Liver (tissue), 3 donors: ENCODE measurements around the gene CIC.

Experiments
- EGR1 ChIP-seq, 2 donors: IDR thresholded peaks; 2 replicates each; pipeline ENCODE4 v1.6.1; 2016 to 2018; ENCODE audit warnings: antibody characterized with exemption in 2 of 2, low read depth in 2 of 2
- GABPA ChIP-seq, 2 donors: IDR thresholded peaks in 1 of 2; conservative IDR thresholded peaks in 1 of 2; 2 replicates each; pipeline ENCODE4 v1.6.1; 2016; ENCODE audit warnings: antibody characterized with exemption in 2 of 2, mild to moderate bottlenecking in 1 of 2, moderate library complexity in 1 of 2
- NR2F2 ChIP-seq: IDR thresholded peaks from 2 replicates; pipeline ENCODE4 v1.6.1; 2016; ENCODE audit warnings: antibody characterized with exemption
- RAD21 ChIP-seq, 2 donors: IDR thresholded peaks; 2 replicates each; pipeline ENCODE4 v1.6.1; 2016; ENCODE audit warnings: antibody characterized with exemption in 2 of 2, mild to moderate bottlenecking in 2 of 2
- TAF1 ChIP-seq: conservative IDR thresholded peaks from 2 replicates; pipeline ENCODE4 v1.6.1; 2016; ENCODE audit warnings: antibody characterized with exemption, mild to moderate bottlenecking
- YY1 ChIP-seq: IDR thresholded peaks from 2 replicates; pipeline ENCODE4 v1.6.1; 2016; ENCODE audit warnings: antibody characterized with exemption, mild to moderate bottlenecking
- TF ChIP-seq, protein P1 (sequence below): fragments of 150-350 bp; IDR thresholded peaks from 2 replicates; pipeline ENCODE4 v1.5.1; 2017; ENCODE audit warnings: improper control_type of control experiment, low read depth, low read length; ENCODE audit not compliant: missing input control
- TF ChIP-seq, protein P2 (sequence below): IDR thresholded peaks from 2 replicates; pipeline ENCODE4 v1.6.1; 2016; ENCODE audit warnings: antibody characterized with exemption
- TF ChIP-seq, protein P3 (sequence below): IDR thresholded peaks from 2 replicates; pipeline ENCODE4 v1.6.1; 2016; ENCODE audit warnings: antibody characterized with exemption, mild to moderate bottlenecking
- TF ChIP-seq, protein P4 (sequence below): IDR thresholded peaks from 2 replicates; pipeline ENCODE4 v1.6.1; 2016; ENCODE audit warnings: antibody characterized with exemption
- TF ChIP-seq, protein P5 (sequence below): IDR thresholded peaks from 2 replicates; pipeline ENCODE4 v1.6.1; 2016; ENCODE audit warnings: antibody characterized with exemption
- donor health status: healthy.
- donor health status: healthy.

DNA sequence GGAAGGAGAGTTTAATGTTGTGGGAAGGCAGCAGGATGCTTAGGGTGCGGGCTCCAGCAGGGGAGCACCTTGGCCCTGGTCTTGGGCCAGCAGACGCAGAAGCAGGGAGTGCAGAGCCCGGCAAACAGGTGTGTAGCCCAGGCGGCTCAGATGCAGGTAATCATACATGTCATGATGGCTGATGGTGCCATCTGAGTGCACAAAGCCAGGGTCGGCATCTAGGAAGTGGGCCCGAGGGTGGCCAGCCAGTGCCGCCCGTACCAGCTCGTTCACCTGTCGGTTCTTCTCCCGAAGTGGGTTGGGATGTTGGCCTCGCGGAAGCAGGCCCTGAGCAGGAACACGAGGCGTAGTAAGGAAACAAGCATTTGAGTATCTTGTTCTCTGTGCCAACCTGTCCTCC is 28.0 kb downstream of the CIC start:
- TF ChIP-seq, protein P1, sequence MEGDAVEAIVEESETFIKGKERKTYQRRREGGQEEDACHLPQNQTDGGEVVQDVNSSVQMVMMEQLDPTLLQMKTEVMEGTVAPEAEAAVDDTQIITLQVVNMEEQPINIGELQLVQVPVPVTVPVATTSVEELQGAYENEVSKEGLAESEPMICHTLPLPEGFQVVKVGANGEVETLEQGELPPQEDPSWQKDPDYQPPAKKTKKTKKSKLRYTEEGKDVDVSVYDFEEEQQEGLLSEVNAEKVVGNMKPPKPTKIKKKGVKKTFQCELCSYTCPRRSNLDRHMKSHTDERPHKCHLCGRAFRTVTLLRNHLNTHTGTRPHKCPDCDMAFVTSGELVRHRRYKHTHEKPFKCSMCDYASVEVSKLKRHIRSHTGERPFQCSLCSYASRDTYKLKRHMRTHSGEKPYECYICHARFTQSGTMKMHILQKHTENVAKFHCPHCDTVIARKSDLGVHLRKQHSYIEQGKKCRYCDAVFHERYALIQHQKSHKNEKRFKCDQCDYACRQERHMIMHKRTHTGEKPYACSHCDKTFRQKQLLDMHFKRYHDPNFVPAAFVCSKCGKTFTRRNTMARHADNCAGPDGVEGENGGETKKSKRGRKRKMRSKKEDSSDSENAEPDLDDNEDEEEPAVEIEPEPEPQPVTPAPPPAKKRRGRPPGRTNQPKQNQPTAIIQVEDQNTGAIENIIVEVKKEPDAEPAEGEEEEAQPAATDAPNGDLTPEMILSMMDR: no peak
- TF ChIP-seq YY1: no peak
- TF ChIP-seq RAD21 (IDR thresholded peaks at IDR 0.05): no peak
- TF ChIP-seq, protein P2, sequence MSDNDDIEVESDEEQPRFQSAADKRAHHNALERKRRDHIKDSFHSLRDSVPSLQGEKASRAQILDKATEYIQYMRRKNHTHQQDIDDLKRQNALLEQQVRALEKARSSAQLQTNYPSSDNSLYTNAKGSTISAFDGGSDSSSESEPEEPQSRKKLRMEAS: no peak
- no peak for TF ChIP-seq TAF1
- TF ChIP-seq, protein P3, sequence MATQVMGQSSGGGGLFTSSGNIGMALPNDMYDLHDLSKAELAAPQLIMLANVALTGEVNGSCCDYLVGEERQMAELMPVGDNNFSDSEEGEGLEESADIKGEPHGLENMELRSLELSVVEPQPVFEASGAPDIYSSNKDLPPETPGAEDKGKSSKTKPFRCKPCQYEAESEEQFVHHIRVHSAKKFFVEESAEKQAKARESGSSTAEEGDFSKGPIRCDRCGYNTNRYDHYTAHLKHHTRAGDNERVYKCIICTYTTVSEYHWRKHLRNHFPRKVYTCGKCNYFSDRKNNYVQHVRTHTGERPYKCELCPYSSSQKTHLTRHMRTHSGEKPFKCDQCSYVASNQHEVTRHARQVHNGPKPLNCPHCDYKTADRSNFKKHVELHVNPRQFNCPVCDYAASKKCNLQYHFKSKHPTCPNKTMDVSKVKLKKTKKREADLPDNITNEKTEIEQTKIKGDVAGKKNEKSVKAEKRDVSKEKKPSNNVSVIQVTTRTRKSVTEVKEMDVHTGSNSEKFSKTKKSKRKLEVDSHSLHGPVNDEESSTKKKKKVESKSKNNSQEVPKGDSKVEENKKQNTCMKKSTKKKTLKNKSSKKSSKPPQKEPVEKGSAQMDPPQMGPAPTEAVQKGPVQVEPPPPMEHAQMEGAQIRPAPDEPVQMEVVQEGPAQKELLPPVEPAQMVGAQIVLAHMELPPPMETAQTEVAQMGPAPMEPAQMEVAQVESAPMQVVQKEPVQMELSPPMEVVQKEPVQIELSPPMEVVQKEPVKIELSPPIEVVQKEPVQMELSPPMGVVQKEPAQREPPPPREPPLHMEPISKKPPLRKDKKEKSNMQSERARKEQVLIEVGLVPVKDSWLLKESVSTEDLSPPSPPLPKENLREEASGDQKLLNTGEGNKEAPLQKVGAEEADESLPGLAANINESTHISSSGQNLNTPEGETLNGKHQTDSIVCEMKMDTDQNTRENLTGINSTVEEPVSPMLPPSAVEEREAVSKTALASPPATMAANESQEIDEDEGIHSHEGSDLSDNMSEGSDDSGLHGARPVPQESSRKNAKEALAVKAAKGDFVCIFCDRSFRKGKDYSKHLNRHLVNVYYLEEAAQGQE: no peak
- TF ChIP-seq EGR1 (IDR thresholded peaks at IDR 0.05; ENCODE audit: low read depth in 2 of 2): no peak
- no peak for TF ChIP-seq NR2F2
- TF ChIP-seq GABPA (IDR thresholded peaks at IDR 0.05 in 1 of 2, conservative IDR thresholded peaks at IDR 0.05 in 1 of 2): no peak
- TF ChIP-seq, protein P4, sequence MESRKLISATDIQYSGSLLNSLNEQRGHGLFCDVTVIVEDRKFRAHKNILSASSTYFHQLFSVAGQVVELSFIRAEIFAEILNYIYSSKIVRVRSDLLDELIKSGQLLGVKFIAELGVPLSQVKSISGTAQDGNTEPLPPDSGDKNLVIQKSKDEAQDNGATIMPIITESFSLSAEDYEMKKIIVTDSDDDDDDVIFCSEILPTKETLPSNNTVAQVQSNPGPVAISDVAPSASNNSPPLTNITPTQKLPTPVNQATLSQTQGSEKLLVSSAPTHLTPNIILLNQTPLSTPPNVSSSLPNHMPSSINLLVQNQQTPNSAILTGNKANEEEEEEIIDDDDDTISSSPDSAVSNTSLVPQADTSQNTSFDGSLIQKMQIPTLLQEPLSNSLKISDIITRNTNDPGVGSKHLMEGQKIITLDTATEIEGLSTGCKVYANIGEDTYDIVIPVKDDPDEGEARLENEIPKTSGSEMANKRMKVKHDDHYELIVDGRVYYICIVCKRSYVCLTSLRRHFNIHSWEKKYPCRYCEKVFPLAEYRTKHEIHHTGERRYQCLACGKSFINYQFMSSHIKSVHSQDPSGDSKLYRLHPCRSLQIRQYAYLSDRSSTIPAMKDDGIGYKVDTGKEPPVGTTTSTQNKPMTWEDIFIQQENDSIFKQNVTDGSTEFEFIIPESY: no peak
- TF ChIP-seq, protein P5, sequence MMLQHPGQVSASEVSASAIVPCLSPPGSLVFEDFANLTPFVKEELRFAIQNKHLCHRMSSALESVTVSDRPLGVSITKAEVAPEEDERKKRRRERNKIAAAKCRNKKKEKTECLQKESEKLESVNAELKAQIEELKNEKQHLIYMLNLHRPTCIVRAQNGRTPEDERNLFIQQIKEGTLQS: no peak
